NOMO-1 treated with dmso at 0.1 percent for 144 hours (cell line): ENCODE results near the gene RNASE9.
"Not testable (repeated sequence)": the region's sequence is repeated elsewhere in the genome, so short reads cannot be mapped to it uniquely, and the experiment has no call there.

Source experiments
- DNase-seq: peaks from one replicate; lab custom pipeline; 2025; ENCODE audit not compliant: unreplicated experiment; lab: John Stamatoyannopoulos, UW

RNASE9 gene

DNA sequence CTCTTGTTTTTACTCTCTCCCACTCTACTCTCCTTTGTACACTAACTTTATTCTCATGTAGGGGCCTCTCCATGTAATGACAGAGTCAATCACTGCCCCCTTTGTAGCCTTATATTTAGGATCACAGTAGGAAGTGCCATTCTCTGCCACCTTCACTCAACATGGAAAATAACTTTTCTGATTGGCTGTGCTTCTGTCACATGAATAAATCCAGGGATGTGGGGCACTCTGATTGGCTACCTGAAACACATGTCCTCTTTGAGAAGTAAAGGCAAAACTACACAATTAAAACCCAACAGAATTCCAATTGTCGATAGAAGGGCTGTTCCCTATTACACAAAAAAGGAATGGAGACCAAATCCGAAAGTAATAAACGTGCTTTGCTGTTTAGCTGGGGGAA is at the start of gene RNASE9:
Gene RNASE9, minus strand, starts transcription at position 87 of the 400 bp plus-strand sequence.
- no peak for DNase-seq

GRCh38 chr14:20610002-20610765 is 49.3 kb upstream of the RNASE9 start:
- peak; percentile 64 for DNase-seq

DNA sequence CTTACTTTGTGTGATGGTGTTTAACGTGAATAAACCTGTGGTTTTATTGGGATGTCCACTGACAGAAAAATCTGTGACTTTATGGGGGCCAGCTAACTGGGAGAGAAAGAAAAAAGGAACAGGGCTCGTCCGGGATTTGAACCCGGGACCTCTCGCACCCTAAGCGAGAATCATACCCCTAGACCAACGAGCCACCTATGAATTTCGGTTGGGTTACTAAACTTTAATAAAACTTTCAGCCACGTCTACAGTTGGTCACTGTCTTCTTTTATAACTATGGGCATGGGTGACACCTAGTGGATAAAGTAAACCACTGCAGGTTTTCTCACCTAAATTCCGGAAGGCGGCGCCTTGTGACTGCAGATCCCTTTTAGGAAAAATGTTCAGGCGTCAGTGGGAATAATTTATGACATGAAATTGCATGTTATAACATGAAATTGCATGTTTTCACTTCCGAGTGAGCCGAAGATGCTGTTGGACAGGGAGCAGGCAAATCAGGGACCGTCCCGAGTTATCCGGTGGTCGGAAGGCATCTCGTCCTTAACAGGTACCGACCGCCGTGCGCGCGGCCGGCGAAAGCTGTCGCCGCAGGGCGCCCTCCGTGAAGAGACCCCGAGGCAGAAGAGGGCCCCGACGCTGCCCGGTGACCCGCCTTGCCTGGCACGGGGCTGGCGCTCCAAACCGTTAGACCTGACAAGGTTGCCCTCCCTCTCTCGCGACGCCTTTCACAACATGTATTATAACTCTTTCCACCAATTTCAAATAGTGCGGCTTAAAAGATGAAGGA is 48.6 kb upstream of the RNASE9 start:
- peak; percentile 81 for DNase-seq

- DNase-seq: no peak
Measured at GRCh38 chr14:20608383-20609110, 47.7 kb upstream of the RNASE9 start.

GRCh38 chr14:20607617-20608016 is 46.8 kb upstream of the RNASE9 start:
- no peak for DNase-seq

- no peak for DNase-seq
Measured at GRCh38 chr14:20606902-20607242, 46.0 kb upstream of the RNASE9 start.

DNA sequence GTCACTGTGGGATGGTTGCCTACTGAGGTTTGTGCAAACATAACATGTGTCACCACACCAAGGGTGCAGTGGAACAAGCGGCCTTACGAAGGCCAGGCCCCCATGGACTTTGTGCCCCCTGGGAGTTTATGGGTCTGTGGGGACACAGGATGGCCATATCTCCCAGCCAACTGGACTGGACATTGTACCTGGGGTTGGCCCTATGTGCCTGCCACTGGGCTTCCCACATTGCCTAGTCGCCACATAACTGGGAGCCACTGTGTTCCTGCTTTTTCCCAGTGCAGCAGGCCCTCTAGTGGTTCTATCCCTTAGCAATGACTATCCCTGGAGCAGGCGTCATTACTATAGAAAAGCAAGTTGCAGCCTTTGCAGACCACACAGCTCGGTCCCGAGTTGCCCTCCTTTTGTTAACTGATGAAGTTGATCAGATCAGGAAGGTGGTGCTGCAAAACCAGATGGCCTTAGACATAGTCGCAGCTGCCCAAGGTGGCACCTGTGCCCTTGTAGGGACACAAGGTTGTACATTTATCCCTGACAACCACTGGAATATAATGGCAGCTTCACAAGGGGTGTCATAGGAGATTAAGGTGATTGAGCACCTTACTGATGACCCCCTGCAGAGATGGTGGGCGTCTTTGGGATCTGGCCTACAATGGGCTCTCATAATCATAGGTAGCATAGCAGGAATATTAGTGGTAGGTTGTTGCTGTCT is 45.5 kb upstream of the RNASE9 start:
- no peak for DNase-seq

DNA sequence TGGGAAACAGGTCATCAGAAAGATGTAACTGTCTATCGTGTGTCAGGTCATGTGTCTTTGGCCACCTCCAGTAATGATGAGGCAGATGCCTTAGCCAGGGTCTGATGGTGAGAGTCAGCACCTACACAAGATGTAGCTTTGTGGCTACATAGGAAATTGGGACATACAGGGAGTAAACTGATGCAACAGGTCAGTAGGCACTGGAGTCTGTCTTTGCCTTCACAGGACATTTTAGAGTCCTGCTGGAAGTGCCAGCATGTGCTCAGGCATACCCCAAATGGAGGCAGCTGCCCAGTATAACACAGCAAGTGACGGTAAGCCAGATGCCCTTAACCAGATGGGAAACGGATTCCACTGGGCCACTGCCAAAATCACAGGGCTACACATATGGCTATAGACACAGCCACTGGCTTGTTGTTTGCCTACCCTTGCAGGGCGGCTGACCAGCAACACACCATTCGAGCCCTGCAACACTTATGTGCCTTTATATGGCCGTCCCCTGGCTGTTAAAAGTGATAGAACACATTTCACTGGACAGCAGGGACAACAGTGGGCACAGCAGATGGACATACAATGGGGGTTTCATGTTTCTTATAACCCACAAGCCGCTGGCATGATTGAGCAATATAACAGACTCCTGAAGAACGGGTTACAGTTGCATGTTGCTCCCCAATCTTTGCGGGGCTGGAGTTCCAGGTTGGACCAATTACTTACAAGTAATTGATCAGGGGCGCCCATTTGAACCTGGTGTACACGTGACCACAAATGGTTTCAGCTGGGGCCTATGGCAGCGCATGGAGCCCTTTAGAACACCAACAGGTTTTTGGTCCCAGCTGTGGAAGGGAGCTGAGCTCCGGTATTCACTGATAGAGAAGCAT is 43.2 kb upstream of the RNASE9 start:
- DNase-seq: no peak

DNA sequence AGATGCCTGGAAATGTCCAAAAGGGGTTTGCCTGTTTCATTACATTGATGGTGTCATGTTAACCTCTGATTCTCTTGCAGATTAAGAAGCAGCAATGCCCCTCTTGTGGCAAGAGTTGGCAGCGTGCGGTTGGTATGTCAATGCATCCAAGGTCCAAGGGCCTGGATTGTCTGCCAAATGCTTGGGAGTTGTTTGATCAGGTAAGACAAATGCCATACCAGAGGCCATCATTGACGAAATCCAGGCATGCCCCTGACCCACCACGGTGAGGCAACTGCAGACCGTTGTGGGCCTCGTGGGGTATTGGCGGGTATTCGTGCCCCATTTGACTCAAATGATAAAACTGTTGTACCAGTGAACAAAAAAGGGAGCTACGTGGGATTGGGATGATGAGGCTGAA is 41.7 kb upstream of the RNASE9 start:
- no peak for DNase-seq

GRCh38 chr14:20601522-20601921 is 40.7 kb upstream of the RNASE9 start:
- DNase-seq: peak; percentile 9

DNA sequence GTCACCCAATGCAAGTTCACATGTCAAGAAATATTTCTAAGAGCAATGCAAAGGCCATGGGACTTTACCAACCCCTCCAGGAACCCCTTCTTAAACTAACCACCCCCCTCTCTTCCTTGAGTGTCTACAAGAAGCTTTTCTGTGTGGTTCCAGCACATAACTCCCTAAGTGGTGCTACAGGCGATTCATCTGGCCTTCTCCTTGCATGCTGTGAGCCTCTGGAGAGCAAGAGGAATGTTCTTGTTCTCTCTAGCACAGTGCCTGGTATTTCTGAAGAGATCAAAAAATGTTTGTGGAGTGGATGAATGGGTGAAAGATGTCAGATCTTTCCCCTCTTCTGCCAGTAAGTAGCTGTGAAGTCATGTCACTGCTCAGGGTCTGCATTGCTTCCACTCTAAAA is 36.3 kb upstream of the RNASE9 start:
- no peak for DNase-seq

- DNase-seq: not testable (repeated sequence)
Measured at GRCh38 chr14:20595726-20596125, 34.9 kb upstream of the RNASE9 start.

DNA sequence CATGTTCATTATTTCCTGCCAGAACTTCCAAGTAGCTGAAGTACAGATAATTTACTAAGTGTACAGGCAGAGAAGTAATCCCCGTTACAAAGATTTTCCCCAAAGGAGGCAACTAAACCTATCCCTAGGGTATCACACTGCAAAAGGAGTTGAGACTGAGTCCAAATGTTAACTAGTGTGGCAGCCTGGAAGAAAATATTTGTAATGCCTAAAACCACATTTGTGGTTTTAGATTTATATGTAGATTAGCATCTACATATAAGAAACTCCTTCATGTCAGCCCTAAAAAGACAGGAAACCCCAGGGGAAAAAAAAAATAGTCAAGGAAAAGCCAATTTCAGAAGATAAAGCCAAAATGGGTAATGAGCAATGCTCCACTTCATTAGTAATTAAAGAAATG is 31.7 kb upstream of the RNASE9 start:
- DNase-seq: no peak

DNA sequence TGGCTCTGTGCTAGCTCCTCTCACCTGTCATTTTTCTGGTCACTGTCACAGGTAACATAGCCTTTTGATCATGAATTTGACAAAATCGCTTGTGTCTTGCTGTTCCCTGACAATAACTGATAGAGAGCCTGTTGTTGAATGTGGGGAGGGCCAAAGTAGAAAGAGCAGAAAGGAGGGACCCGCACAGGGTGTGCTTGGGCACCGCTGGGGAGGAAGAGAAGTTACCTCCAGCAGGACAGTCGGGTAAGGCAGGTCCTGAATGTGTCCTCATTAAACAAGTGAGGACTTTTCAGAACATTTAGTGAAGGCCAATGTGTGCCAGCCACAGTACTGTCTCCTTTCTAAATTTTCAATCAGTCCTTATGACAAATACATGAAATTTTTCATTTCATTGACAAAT is 30.4 kb upstream of the RNASE9 start, which contains the start of gene RNASE12:
Gene RNASE12, minus strand, starts transcription at position 142 of the 400 bp plus-strand sequence. CDS start 653 bp downstream, outside the sequence.
- DNase-seq: no peak

GRCh38 chr14:20587489-20588154 is 26.8 kb upstream of the RNASE9 start, which contains the start of gene RNASE11:
RNASE11 (minus strand) TSS chr14:20588001.
- DNase-seq: no peak

- no peak for DNase-seq
Measured at GRCh38 chr14:20583908-20584307, 23.1 kb upstream of the RNASE9 start.

- no peak for DNase-seq
Measured at GRCh38 chr14:20583142-20583541, 22.3 kb upstream of the RNASE9 start.

GRCh38 chr14:20580242-20580641 is 19.4 kb upstream of the RNASE9 start:
- no peak for DNase-seq

DNA sequence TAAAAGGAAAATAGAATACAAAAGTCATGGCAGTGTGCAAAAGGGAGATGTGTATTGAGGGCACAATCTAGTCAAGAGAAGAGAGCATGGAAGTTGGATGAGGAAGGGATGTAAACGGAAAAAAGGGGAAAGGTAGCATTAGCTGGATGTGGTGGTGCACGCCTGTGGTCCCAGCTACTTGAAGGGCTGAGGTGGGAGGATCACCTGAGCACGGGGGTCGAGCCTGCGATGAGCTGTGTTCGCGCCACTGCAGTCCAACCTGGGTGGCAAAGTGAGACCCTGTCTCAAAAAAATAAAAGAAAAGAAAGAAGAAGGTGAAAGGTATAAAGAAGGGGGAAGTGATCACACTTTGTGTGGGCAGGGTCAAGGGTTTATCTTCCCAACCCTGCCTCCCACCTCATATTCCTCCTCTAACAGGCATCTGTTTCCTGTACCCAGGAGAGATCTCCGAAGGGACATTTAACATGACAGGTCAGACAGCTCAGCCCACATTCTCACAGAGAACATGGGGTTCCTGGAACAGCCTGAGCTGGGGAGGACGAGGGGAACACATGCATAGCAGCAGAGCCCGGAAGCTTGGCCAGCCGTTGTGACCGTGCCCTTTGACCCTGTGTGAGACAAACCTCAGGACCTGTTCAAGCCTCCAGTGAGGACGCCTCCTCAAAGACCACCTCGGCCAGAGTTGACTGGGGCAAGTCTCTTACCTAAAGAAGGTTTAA is 18.1 kb upstream of the RNASE9 start:
- no peak for DNase-seq
